NCI-H1048 (cell line): Measurements from ENCODE around the gene SBK3.
"Not testable (repeated sequence)": the region's sequence is repeated elsewhere in the genome, so short reads cannot be mapped to it uniquely, and the experiment has no call there.

Source experiments
- DNase-seq: peaks from one replicate; lab custom pipeline; 2025; lab: John Stamatoyannopoulos, UW

SBK3 gene

GRCh38 chr19:55573929-55574328 is 28.6 kb upstream of the SBK3 start:
- not testable (repeated sequence) for DNase-seq

GRCh38 chr19:55569477-55569876 is 24.1 kb upstream of the SBK3 start:
- DNase-seq: not testable (repeated sequence)

GRCh38 chr19:55567708-55568328 is 22.5 kb upstream of the SBK3 start:
- DNase-seq: no peak

- DNase-seq: no peak
Observed at GRCh38 chr19:55566823-55567222, 21.5 kb upstream of the SBK3 start.

GRCh38 chr19:55563261-55563690 is 17.9 kb upstream of the SBK3 start:
- DNase-seq: no peak

- DNase-seq: no peak
Observed at GRCh38 chr19:55559684-55560083, 14.3 kb upstream of the SBK3 start.

GRCh38 chr19:55554741-55555152 is 9.4 kb upstream of the SBK3 start:
- DNase-seq: no peak

- no peak for DNase-seq
Observed at GRCh38 chr19:55554302-55554701, 9.0 kb upstream of the SBK3 start.

GRCh38 chr19:55553217-55554182 is 8.2 kb upstream of the SBK3 start:
- no peak for DNase-seq

GRCh38 chr19:55552620-55553019 is 7.3 kb upstream of the SBK3 start:
- no peak for DNase-seq

- DNase-seq: no peak
Observed at GRCh38 chr19:55552206-55552605, 6.9 kb upstream of the SBK3 start.

- no peak for DNase-seq
Observed at GRCh38 chr19:55550321-55550650, 4.9 kb upstream of the SBK3 start.

GRCh38 chr19:55549500-55550320 is 4.4 kb upstream of the SBK3 start:
- no peak for DNase-seq

GRCh38 chr19:55546822-55547614 is 1.7 kb upstream of the SBK3 start:
- DNase-seq: no peak

GRCh38 chr19:55546011-55546410 is 668 bp upstream of the SBK3 start:
- DNase-seq: no peak

- no peak for DNase-seq
Observed at GRCh38 chr19:55544776-55545439, 435 bp downstream of the SBK3 start.

- no peak for DNase-seq
Observed at GRCh38 chr19:55544014-55544413, 1.3 kb downstream of the SBK3 start.

GRCh38 chr19:55543567-55543966 is 1.8 kb downstream of the SBK3 start:
- no peak for DNase-seq

- no peak for DNase-seq
Observed at GRCh38 chr19:55542292-55542855, 3.0 kb downstream of the SBK3 start.

GRCh38 chr19:55541091-55541490 is 4.3 kb downstream of the SBK3 start:
- DNase-seq: no peak

- no peak for DNase-seq
Observed at GRCh38 chr19:55540619-55541018, 4.7 kb downstream of the SBK3 start.
